ENCODE measurements around the gene MCFD2.

DNA sequence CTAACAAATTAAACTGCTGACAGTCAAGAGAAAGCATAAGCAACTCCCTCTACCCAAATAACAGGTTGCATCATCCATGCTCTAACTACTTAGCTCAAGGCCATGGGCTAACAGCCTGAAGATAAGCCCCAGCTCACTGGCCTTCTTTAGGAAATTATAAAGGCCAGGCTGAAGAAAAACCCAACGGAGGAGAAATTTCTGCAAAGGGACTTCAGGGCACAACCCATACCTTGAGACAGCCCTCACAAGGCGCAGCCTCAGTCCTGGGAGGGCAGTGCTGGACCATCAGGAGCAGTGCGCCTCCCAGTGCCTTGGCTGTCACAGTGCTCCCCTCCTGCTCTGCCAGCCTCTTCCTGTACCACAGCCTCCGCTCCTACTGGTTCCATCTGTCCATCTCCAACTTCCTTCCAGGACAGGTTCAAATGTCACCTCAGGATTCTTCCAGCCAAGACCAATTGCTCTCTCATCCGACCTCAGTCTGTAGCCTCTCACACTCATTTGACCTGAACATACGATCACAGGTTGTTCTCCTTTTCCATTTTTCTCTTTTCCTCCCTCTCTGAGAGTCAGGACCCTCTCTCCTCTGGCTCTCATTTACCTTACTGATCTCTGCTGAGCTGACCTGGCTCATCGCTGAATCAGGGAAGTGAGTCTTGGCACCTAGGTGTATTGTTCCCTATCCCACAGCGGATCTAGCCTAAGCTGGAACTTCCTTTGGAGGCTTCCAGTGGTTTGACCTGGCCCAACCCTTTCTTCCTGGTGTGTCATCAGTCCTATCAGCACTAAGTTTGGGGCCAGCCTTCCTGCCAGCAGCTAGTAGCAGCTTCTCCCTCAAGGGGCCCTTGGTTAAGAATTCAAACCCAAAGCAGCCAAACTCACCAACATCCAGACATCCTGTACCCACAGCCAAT, 1.9 kb downstream of the MCFD2 start:
- TF ChIP-seq, protein P1, sequence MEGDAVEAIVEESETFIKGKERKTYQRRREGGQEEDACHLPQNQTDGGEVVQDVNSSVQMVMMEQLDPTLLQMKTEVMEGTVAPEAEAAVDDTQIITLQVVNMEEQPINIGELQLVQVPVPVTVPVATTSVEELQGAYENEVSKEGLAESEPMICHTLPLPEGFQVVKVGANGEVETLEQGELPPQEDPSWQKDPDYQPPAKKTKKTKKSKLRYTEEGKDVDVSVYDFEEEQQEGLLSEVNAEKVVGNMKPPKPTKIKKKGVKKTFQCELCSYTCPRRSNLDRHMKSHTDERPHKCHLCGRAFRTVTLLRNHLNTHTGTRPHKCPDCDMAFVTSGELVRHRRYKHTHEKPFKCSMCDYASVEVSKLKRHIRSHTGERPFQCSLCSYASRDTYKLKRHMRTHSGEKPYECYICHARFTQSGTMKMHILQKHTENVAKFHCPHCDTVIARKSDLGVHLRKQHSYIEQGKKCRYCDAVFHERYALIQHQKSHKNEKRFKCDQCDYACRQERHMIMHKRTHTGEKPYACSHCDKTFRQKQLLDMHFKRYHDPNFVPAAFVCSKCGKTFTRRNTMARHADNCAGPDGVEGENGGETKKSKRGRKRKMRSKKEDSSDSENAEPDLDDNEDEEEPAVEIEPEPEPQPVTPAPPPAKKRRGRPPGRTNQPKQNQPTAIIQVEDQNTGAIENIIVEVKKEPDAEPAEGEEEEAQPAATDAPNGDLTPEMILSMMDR (IDR thresholded peaks at IDR 0.05) = no peak
- TF ChIP-seq POLR2A (IDR thresholded peaks at IDR 0.05) = no peak
